ENCODE results near the gene LTBP1.

GRCh38 chr2:33038230-33038629 is 91.5 kb downstream of the LTBP1 start:
- no peak for TF ChIP-seq MYNN (CRISPR knock-in tag; IDR thresholded peaks at IDR 0.05; ENCODE audit: low read depth)
- TF ChIP-seq ZNF260 (CRISPR knock-in tag; IDR thresholded peaks at IDR 0.05; ENCODE audit: borderline replicate concordance, low read depth), result no peak
- TF ChIP-seq ZBTB34 (CRISPR knock-in tag; IDR thresholded peaks at IDR 0.05), result no peak
- TF ChIP-seq SP2 (CRISPR knock-in tag; IDR thresholded peaks at IDR 0.05), result no peak
- no peak for TF ChIP-seq RAD21 (CRISPR knock-in tag; IDR thresholded peaks at IDR 0.05)
- no peak for TF ChIP-seq TAF1 (CRISPR knock-in tag; IDR thresholded peaks at IDR 0.05)
- no peak for TF ChIP-seq ZNF691 (CRISPR knock-in tag; IDR thresholded peaks at IDR 0.05; ENCODE audit: borderline replicate concordance, low read depth)
- no peak for TF ChIP-seq TBX3 (IDR thresholded peaks at IDR 0.05; ENCODE audit: borderline replicate concordance)
- no peak for TF ChIP-seq HOMEZ (CRISPR knock-in tag; IDR thresholded peaks at IDR 0.05; ENCODE audit: low read depth)
- TF ChIP-seq ERF (CRISPR knock-in tag; IDR thresholded peaks at IDR 0.05), result no peak

Measured in HepG2 (cell line).